ENCODE results near the gene LNX2. TPM values are rescaled to one million over a fixed set of nuclear protein-coding genes. Genes with fewer than 3 reads are reported as not detected.

LNX2 gene
- total RNA-seq, 1 experiment from 2014 or later, result 6.4 TPM

DNA sequence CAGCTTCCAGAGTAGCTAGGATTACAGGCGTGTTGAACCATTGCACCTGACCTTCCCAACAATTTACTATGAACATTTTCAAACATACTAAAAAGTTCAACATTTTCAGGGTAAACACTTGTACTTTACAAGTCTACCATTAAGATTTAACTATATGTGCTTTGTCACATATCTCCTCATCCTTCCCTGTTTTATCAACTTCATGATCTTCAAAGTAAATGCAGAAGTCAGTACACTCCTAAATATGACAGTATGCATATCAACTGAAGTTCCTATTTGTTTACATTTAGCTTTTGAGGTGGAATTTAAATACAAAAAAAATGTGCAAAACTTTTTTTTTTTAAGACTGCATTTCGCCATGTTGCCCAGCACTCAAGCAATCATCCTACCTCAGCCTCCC, 18.5 kb downstream of the LNX2 start:
- Histone ChIP-seq H3K4me1 (ENCODE audit: insufficient read depth, low read length, poor library complexity, severe bottlenecking) (peaks cover 19% of the 10 kb centered on the region), H3K27ac (ENCODE audit: low read depth, low read length, poor library complexity, severe bottlenecking) (no peak overlapping the region), H3K36me3 (ENCODE audit: insufficient read depth, low read length, poor library complexity, severe bottlenecking) (no peaks in the 10 kb centered on the region), H3K4me3 (ENCODE audit: low read depth, low read length, poor library complexity, severe bottlenecking) (no peak overlapping the region), H3K27me3 (replicated peaks; ENCODE audit: insufficient read depth, low read depth, low read length, poor library complexity) (no peaks in the 10 kb centered on the region), H3K9me3 (ENCODE audit: low read depth, low read length, poor library complexity, severe bottlenecking) (no peaks in the 10 kb centered on the region)
- ChIA-PET CTCF (no interaction called here), POLR2A (ENCODE audit: low non-redundant PET) (no interaction called here)
- no peak for DNase-seq (ENCODE audit: low spot score)
- intact Hi-C loops (cut with micrococcal nuclease; ENCODE audit: unreplicated experiment), result no loop called here
- BruUV-seq (replicated peaks), result no TSS peak
- TF ChIP-seq EZH2 (IDR thresholded peaks at IDR 0.05; ENCODE audit: borderline replicate concordance, low read depth, low read length, poor library complexity, severe bottlenecking), result no peak
- TF ChIP-seq, protein P1, sequence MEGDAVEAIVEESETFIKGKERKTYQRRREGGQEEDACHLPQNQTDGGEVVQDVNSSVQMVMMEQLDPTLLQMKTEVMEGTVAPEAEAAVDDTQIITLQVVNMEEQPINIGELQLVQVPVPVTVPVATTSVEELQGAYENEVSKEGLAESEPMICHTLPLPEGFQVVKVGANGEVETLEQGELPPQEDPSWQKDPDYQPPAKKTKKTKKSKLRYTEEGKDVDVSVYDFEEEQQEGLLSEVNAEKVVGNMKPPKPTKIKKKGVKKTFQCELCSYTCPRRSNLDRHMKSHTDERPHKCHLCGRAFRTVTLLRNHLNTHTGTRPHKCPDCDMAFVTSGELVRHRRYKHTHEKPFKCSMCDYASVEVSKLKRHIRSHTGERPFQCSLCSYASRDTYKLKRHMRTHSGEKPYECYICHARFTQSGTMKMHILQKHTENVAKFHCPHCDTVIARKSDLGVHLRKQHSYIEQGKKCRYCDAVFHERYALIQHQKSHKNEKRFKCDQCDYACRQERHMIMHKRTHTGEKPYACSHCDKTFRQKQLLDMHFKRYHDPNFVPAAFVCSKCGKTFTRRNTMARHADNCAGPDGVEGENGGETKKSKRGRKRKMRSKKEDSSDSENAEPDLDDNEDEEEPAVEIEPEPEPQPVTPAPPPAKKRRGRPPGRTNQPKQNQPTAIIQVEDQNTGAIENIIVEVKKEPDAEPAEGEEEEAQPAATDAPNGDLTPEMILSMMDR (conservative IDR thresholded peaks at IDR 0.05; ENCODE audit: low read depth, low read length), result no peak

DNA sequence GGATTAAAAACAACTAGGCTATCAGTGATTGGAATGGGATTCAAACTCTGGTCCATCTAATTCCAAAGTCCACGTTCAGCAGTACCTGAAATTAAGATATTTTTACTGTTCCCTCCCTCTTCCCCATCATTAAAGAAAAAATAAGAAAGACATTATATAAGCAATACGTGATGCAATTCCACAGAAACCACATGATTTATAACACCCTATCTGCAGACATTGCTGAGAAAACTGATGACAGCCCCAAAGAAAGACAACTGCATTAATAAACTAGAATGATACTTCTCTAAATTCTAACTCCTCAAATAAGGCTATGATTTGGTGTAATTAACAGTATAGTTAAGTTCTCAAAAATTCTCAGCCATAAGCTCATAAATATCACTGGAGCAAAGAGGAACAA, 19.1 kb downstream of the LNX2 start:
- H3K4me1 ChIP-seq (ENCODE audit: insufficient read depth, low read length, poor library complexity, severe bottlenecking), result peaks cover 13% of the 10 kb centered on the region
- BruUV-seq (replicated peaks), result no TSS peak
- intact Hi-C loops (cut with micrococcal nuclease; ENCODE audit: unreplicated experiment), result no loop called here
- ChIA-PET CTCF (no interaction called here), POLR2A (ENCODE audit: low non-redundant PET) (no interaction called here)
- no peak overlapping the region for H3K27ac ChIP-seq (ENCODE audit: low read depth, low read length, poor library complexity, severe bottlenecking)
- no peak for DNase-seq (ENCODE audit: low spot score)
- no peaks in the 10 kb centered on the region for H3K9me3 ChIP-seq (ENCODE audit: low read depth, low read length, poor library complexity, severe bottlenecking)
- TF ChIP-seq, protein P1 (conservative IDR thresholded peaks at IDR 0.05; ENCODE audit: low read depth, low read length), result no peak
- no peak for TF ChIP-seq EZH2 (IDR thresholded peaks at IDR 0.05; ENCODE audit: borderline replicate concordance, low read depth, low read length, poor library complexity, severe bottlenecking)
- no peaks in the 10 kb centered on the region for H3K27me3 ChIP-seq (replicated peaks; ENCODE audit: insufficient read depth, low read depth, low read length, poor library complexity)
- H3K36me3 ChIP-seq (ENCODE audit: insufficient read depth, low read length, poor library complexity, severe bottlenecking), result no peaks in the 10 kb centered on the region
- no peak overlapping the region for H3K4me3 ChIP-seq (ENCODE audit: low read depth, low read length, poor library complexity, severe bottlenecking)

DNA sequence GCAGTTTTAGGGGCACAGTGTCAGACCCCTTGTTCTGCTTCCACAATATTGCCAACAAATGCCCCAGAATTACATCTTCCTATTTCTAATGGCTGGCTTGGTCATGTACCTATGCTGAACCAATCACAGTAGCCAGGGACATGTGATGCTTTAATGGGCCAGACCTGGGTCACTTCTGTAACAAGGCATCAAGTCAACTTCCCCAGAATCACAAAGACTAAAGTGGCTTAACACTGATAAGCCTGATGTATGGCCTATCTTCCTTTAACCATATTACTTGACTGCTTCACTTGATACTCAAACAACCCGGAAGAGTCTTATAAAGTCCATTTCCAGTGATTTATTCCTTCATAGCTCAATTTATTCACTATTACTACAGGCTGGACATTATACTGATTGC, 19.6 kb downstream of the LNX2 start:
- CTCF ChIA-PET, result no interaction called here

More for the DNA sequence above, 19.6 kb downstream of the LNX2 start:
- Histone ChIP-seq H3K9me3 (ENCODE audit: low read depth, low read length, poor library complexity, severe bottlenecking) (no peaks in the 10 kb centered on the region), H3K27me3 (replicated peaks; ENCODE audit: insufficient read depth, low read depth, low read length, poor library complexity) (no peaks in the 10 kb centered on the region), H3K36me3 (ENCODE audit: insufficient read depth, low read length, poor library complexity, severe bottlenecking) (no peaks in the 10 kb centered on the region), H3K4me3 (ENCODE audit: low read depth, low read length, poor library complexity, severe bottlenecking) (no peak overlapping the region), H3K27ac (ENCODE audit: low read depth, low read length, poor library complexity, severe bottlenecking) (no peak overlapping the region), H3K4me1 (ENCODE audit: insufficient read depth, low read length, poor library complexity, severe bottlenecking) (peaks cover 9% of the 10 kb centered on the region)
- no TSS peak for BruUV-seq (replicated peaks)
- POLR2A ChIA-PET (ENCODE audit: low non-redundant PET), result no interaction called here
- TF ChIP-seq EZH2 (IDR thresholded peaks at IDR 0.05; ENCODE audit: borderline replicate concordance, low read depth, low read length, poor library complexity, severe bottlenecking), result no peak
- TF ChIP-seq, protein P1 (conservative IDR thresholded peaks at IDR 0.05; ENCODE audit: low read depth, low read length), result no peak
- no peak for DNase-seq (ENCODE audit: low spot score)
- intact Hi-C loops (cut with micrococcal nuclease; ENCODE audit: unreplicated experiment), result no loop called here

Measured in A673 (cell line).